RWPE2 (cell line): ENCODE data around the gene SERP1.

Experiments
- ATAC-seq: fragments of 200-7000 bp; cut with Tn5 transposase; 3 replicates; pipeline ENCODE4 v1.9.1; 2021; ENCODE audit warnings: low read depth
- DNase-seq: peaks from one replicate; pipeline ENCODE4 v3.0.0-alpha.2; 2020; ENCODE audit warnings: low spot score
- H3K27ac ChIP-seq: fragments of 450-650 bp; 2 replicates; pipeline ENCODE4 v1.5.1; 2017; ENCODE audit warnings: mild to moderate bottlenecking; ENCODE audit not compliant: poor library complexity, severe bottlenecking
- H3K27me3 ChIP-seq: fragments of 250-450 bp; sonication (Bioruptor Pico); 2 replicates; pipeline ENCODE4 v1.5.1; 2021; ENCODE audit warnings: mild to moderate bottlenecking, moderate library complexity; ENCODE audit not compliant: insufficient read depth, poor library complexity, severe bottlenecking
- H3K36me3 ChIP-seq: fragments of 250-450 bp; sonication (Bioruptor Pico); 2 replicates; pipeline ENCODE4 v1.5.1; 2020; ENCODE audit warnings: low read depth, mild to moderate bottlenecking, moderate library complexity
- H3K4me1 ChIP-seq: fragments of 250-450 bp; sonication (Bioruptor Pico); 2 replicates; pipeline ENCODE4 v1.5.1; 2021; ENCODE audit warnings: mild to moderate bottlenecking, moderate library complexity; ENCODE audit not compliant: insufficient read depth, poor library complexity, severe bottlenecking
- H3K4me3 ChIP-seq: fragments of 250-450 bp; sonication (Bioruptor Pico); 2 replicates; pipeline ENCODE4 v1.5.1; 2021; ENCODE audit warnings: mild to moderate bottlenecking, moderate library complexity; ENCODE audit not compliant: severe bottlenecking
- H3K9me3 ChIP-seq: fragments of 250-450 bp; sonication (Bioruptor Pico); 2 replicates; pipeline ENCODE4 v1.5.1; 2021; ENCODE audit warnings: mild to moderate bottlenecking, moderate library complexity; ENCODE audit not compliant: severe bottlenecking
- TF ChIP-seq, protein P1 (sequence below): fragments of 450-650 bp; IDR thresholded peaks from one replicate; pipeline ENCODE4 v1.5.1; 2017; ENCODE audit warnings: mild to moderate bottlenecking, moderate library complexity; ENCODE audit not compliant: poor library complexity, severe bottlenecking

SERP1 gene

DNA sequence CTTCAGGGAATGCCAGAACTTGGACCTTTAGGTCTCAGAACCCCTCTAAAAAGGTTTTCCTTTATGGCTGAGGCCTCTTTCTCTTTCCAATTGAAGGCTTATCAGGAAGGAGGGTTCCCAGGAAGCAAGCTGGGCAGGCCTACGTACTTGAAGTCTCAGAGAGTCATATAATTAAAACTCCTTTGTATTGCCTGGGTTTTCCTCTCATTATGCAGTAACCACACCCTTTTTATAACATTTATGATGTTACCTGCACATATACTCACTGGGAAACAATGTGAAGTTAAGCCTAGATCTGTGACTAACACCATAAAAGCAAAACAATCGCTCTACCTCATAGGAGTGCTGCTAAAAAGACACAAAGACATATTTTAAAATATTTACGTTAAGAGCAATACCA is 27.3 kb downstream of the SERP1 start:
- Histone ChIP-seq H3K9me3 (peaks cover 3% of the 10 kb centered on the region), H3K27ac (peak overlapping the region; percentile 76), H3K4me1 (peaks cover 15% of the 10 kb centered on the region), H3K27me3 (no peaks in the 10 kb centered on the region), H3K4me3 (no peak overlapping the region), H3K36me3 (no peaks in the 10 kb centered on the region)
- no peak for DNase-seq
- TF ChIP-seq, protein P1, sequence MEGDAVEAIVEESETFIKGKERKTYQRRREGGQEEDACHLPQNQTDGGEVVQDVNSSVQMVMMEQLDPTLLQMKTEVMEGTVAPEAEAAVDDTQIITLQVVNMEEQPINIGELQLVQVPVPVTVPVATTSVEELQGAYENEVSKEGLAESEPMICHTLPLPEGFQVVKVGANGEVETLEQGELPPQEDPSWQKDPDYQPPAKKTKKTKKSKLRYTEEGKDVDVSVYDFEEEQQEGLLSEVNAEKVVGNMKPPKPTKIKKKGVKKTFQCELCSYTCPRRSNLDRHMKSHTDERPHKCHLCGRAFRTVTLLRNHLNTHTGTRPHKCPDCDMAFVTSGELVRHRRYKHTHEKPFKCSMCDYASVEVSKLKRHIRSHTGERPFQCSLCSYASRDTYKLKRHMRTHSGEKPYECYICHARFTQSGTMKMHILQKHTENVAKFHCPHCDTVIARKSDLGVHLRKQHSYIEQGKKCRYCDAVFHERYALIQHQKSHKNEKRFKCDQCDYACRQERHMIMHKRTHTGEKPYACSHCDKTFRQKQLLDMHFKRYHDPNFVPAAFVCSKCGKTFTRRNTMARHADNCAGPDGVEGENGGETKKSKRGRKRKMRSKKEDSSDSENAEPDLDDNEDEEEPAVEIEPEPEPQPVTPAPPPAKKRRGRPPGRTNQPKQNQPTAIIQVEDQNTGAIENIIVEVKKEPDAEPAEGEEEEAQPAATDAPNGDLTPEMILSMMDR, result no peak
- peak; percentile 96 for ATAC-seq

DNA sequence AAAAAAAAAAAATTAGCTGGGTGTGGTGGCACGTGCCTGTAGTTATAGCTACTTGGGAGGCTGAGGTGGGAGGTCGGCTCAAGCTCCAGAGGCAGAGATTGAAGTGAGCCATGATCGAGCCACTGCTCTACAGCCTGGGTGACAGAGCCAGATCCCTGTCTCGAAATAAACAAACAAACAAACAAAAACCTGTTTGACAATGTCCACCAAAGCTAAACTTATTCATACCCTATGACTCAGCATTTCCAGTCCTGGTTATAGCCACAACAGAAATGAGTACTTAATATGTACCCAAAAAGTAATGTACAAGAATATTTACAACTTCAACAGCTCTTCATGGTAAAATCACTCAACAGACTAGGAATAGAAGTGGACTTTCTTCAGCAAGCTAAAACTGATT is 31.1 kb downstream of the SERP1 start:
- Histone ChIP-seq H3K4me3 (no peak overlapping the region), H3K9me3 (peaks cover 3% of the 10 kb centered on the region), H3K4me1 (peaks cover 12% of the 10 kb centered on the region), H3K27ac (no peak overlapping the region), H3K36me3 (no peaks in the 10 kb centered on the region), H3K27me3 (no peaks in the 10 kb centered on the region)
- TF ChIP-seq, protein P1, result no peak
- ATAC-seq (no peak), DNase-seq (no peak)

DNA sequence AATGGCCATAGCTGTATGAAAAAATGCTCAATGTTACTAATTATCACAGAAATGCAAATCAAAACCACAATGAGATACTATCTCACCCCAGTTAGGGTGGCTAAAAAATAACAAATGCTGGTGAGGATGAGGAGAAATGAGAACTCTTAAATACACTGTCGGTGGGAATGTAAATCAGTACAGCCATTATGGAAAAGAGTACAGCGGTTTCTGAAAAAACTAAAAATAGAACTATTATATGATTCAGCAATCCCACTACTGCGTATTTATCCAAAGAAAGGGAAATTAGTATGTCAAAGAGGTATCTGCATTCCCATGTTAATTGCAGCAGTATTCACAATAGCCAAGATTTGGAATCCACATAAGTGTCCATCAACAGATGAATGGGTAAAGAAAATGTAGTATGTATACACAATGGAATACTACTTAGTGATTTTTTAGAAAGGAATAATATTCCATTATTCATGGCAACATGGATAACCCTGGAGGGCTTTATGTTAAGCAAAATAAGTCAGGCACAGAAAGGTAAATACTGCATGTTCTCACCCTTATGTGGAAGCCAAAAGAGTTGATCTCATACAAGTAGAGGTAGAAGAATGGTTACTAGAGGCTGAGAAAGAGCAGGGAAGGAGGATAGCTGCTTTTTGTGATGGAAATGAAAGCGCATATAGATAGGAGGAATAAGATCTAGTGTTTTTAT is 35.0 kb downstream of the SERP1 start:
- Histone ChIP-seq H3K4me1 (peaks cover 4% of the 10 kb centered on the region), H3K9me3 (no peaks in the 10 kb centered on the region), H3K27ac (no peak overlapping the region), H3K4me3 (no peak overlapping the region), H3K27me3 (no peaks in the 10 kb centered on the region), H3K36me3 (no peaks in the 10 kb centered on the region)
- ATAC-seq (no peak), DNase-seq (no peak)
- TF ChIP-seq, protein P1, result no peak

DNA sequence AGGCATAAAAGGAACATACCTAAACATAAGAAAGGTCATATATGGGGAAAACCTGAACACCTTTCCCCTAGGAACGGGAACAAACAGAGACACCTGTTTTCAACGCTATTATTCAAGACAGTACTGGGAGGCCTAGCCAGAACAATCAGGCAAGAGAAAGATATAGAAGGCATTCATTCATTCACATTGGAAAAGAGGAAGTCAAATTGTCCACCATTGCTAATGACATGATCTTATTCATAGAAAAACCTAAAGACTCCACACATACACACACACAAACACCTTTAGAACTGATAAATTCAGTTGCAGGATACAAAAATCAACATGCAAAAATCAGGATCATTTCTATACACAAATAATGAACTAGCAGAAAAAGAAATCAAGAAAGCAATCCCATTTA is 36.5 kb downstream of the SERP1 start:
- ATAC-seq, result no peak
- no peak overlapping the region for H3K4me3 ChIP-seq
- no peak overlapping the region for H3K27ac ChIP-seq
- H3K36me3 ChIP-seq, result no peaks in the 10 kb centered on the region
- H3K4me1 ChIP-seq, result peaks cover 4% of the 10 kb centered on the region
- DNase-seq, result no peak
- H3K27me3 ChIP-seq, result no peaks in the 10 kb centered on the region
- TF ChIP-seq, protein P1, result no peak
- H3K9me3 ChIP-seq, result no peaks in the 10 kb centered on the region

DNA sequence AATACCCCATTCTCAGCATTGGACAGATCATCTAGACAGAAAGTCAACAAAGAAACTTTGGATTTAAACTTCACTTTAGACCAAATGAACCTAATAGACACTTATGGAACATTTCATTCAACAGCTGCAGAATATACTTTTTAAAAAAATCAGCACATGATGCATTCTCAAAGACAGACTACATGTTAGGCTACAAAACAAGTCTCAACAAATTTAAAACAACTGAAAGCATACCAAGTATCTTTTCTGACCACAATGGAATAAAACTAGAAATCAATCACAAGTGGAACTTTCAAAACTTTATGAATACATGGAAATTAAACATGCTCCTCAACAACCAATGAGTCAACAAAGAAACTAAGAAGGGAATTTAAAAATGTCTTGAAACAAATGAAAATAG is 37.9 kb downstream of the SERP1 start:
- no peaks in the 10 kb centered on the region for H3K36me3 ChIP-seq
- no peak overlapping the region for H3K27ac ChIP-seq
- H3K27me3 ChIP-seq, result no peaks in the 10 kb centered on the region
- TF ChIP-seq, protein P1, result no peak
- H3K4me3 ChIP-seq, result no peak overlapping the region
- H3K9me3 ChIP-seq, result no peaks in the 10 kb centered on the region
- peaks cover 4% of the 10 kb centered on the region for H3K4me1 ChIP-seq
- DNase-seq, result no peak
- no peak for ATAC-seq
